CD1c-positive myeloid dendritic cell (primary cell): Measurements from ENCODE around the gene TTLL11.

Experiments
- DNase-seq: peaks from one replicate; pipeline ENCODE4 v3.0.0-alpha.2; 2016; ENCODE audit errors: extremely low spot score

TTLL11 gene, protein sequence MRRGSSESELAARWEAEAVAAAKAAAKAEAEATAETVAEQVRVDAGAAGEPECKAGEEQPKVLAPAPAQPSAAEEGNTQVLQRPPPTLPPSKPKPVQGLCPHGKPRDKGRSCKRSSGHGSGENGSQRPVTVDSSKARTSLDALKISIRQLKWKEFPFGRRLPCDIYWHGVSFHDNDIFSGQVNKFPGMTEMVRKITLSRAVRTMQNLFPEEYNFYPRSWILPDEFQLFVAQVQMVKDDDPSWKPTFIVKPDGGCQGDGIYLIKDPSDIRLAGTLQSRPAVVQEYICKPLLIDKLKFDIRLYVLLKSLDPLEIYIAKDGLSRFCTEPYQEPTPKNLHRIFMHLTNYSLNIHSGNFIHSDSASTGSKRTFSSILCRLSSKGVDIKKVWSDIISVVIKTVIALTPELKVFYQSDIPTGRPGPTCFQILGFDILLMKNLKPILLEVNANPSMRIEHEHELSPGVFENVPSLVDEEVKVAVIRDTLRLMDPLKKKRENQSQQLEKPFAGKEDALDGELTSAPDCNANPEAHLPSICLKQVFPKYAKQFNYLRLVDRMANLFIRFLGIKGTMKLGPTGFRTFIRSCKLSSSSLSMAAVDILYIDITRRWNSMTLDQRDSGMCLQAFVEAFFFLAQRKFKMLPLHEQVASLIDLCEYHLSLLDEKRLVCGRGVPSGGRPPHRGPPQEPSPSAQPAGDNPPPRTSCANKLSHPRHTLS

DNA sequence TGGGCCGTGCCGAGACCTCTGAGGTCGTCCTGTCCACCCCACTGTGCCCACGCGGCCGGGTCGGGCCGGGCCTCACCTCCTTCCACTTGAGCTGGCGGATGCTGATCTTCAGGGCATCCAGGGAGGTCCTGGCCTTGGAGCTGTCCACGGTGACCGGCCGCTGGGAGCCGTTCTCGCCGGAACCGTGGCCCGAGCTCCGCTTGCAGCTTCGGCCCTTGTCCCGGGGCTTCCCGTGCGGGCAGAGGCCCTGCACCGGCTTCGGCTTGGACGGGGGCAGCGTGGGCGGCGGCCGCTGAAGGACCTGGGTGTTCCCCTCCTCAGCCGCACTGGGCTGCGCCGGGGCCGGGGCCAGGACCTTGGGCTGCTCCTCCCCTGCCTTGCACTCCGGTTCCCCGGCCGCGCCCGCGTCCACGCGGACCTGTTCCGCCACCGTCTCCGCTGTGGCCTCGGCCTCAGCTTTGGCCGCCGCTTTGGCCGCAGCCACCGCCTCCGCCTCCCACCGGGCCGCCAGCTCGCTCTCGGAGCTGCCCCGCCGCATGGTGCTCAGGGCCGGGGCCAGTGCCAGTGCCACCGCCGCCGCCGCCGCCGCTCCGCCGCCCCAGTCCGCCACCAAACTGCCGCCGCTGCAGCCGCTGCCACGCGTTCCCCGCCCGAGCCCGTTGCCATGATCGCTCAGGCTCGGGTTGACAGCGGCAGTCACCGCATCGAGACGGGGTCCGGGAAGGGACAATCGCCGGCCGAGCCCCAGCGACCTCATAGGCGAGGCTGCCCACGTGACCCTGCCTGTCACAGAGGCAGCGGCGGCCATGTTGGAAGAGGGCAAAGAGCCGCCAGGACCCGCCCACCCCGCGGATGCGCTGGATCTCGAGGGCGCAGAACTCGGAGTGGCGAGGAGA is at the start of gene TTLL11:
TSS of gene TTLL11 (minus strand) at position 698 of the 896 bp plus-strand sequence. CDS start at position 538, 160 bp downstream.
- peak; percentile 98 for DNase-seq

DNA sequence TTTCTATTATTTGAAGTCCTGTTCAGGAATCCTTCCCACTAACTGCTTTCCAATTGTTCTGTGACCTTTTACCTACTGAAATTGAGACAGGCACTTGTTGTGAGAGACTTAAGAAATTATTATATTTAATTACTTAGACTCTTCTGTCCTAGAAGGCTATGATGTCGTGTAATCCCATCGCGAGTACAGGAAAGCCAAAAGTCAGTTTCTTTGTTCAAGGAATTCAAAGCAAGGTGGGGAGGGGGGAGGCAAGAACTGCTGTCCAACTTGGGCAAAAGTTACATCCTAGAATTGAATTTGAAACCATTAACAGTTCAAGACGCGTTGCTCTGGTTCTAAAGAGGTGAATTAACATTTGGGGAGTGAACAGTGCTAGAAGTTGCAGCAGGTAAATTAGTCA is 48.6 kb upstream of the TTLL11 start:
- DNase-seq = no peak

DNA sequence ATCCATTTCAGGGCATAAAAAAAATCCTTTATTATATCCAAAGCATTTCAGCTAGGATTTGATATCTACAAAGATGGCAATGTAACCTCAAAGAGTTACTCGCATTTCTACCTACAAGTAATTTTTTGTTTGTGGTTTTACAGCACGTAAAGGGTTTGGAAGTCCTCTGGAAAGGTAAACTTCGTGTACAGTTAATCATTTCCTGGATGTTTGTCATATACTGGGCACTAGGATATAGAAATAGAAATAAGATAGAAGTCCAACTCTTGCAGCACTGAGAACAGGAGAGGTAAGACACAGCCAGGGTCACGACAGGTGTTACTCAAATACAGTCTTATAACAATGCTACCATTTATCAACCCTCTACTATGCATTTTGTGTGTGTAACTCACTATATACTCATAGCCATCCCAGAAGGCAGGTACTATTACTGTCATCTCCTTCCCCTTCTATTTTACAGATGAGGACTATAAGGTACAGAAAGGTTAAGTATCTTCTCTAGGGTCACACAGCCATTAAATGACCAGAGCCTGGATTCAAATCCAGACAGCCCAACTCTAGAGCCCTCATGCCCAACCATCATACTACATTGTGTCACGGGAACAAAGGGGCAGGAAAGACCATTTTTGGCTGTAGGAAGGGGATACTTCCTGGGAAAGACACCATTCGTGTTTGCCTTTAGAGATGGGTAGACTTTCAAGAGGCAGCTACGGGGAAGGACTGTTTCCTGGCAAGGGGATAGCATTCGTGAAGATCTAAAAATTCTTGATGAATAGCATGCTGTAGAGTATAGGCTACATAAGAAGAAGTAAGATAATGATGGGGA is 47.5 kb upstream of the TTLL11 start:
- DNase-seq = no peak

DNA sequence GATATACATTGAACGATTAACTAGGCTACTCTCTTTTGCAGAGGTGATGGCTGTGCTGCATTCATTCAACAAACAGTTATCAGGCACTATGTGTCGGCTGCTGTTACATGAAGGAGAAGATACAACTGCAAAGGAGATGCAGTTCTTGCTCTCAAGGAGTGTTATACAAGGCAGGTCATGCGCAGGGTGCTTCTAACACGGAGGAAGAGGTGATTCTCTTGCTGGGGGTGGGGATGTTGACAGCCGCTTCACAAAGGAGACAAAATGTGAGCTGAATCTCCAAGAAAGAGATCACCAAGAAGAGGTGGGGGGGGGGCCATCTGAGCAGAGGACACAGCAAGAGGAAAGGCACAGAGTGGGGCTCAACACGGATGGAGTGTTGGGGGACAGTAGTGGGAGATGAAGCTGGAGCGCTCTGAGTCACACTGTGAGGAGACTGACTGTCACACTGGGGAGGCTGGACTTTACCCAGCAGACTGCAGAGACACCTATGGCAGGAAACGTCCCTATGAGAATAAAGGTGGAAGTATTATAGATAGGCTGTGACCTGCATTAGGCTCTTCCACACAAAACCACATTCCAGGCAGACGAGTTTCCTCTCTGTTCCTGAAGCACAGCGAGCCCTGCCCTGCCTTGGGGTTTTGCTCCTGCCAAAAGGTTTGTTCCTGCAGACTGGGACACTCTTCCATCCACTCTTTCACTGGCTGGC is 45.6 kb upstream of the TTLL11 start:
- DNase-seq = no peak

DNA sequence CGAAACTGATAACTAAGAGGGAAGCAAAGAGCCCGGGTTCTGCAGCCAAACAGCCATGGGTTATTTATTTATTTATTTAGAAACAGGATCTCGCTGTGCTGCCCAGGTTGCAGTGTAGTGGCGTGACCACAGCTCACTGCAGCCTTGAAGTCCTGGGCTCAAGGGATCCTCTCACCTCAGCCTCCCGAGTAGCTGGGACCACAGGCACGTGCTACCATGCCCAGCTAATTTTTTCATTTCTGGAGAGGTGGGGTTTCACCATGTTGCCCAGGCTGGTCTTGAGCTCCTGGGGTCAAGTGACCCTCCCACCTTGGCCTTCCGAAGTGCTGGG is 42.4 kb upstream of the TTLL11 start:
- no peak for DNase-seq

DNA sequence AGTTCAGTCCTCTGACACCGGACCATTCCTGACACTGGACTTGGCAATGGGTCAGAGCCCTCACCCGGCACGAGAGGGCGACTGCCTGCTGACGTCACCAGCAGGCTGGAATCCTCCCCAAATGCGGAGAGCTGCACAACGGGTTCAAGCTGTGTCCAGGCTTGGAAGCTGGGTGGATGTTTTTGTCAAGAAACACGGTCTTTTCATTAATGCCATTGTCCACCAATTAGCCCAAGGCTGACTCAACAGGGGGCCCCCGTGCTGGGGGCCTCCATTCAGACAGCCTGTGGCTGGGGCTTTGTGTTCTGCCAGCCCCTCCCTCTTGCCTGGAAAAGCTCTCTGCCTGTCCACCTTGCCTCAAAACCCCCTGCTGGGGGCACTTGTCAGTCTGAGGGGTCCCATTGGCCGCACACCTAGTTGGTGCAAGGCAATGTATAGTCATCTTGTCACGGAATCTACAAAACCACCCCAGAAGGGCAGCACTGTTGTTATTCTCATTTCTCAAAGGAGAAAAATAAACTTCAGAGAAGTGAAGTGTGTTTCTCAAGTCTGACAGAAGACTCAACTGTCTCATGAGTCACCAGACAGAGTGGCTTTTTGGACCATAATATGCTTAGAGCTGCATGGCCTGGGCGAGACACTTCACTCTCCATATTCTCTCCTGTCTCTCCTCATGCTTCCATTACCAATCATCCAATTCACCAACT is 41.9 kb upstream of the TTLL11 start:
- no peak for DNase-seq

DNA sequence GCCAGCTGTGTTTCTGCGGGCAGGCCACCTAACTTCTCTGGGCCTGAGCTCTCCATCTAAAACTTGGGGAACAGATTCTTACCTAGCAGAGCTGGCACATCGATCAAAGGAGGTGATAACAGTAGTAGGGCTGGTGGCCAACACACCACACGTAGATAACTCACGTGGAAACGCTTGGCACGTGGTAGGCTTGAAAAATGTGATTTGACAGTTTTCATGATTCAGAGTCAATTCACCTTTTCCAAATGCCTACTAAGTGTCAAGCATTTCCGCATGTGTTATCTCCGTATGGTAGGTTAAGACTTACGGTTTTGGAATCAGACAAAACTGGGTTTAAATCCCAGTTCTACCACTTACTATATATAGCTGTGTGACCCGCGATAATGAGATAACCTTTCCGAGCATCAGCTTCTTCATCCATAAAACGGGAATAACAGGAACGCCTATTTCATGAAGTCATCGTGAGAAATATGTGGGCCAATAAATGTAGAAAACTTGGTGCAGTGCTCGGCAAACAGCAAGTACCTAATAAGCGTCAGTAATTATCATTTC is 41.0 kb upstream of the TTLL11 start:
- DNase-seq = no peak

DNA sequence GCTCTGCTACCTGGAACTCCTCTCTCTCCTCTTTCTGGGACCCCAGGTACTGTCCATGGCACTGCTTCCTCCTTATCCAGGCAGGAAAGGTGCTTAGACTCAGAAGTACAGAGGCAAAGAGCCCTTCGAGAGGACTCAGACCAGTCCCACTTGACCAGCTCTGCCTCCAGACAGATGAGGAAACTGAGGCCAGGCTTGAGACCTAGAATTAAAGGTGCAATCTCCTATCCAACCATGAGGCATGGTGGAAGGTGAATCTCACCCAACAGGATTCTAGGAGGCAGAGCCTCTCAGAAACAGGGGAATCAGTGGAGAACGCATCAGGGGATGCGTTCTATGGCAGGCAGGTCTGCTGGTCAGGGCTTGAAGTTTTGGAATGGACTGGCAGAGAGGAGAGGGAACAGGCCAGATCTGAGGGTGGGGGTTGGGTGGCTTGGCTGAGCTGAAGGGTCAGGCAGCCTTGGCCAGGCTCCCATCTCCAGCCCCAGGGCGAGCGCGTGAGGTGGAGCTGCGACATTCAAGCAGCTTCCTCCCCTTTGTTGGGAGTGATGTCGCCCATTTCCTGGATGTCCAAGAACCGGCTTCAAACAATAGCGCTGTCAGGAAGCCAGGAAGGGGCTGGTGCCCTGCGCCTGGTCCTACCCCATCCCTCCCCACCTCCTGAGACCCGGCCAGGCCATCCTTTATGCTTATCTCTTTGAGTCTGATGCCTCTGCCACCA is 40.3 kb upstream of the TTLL11 start:
- no peak for DNase-seq

DNA sequence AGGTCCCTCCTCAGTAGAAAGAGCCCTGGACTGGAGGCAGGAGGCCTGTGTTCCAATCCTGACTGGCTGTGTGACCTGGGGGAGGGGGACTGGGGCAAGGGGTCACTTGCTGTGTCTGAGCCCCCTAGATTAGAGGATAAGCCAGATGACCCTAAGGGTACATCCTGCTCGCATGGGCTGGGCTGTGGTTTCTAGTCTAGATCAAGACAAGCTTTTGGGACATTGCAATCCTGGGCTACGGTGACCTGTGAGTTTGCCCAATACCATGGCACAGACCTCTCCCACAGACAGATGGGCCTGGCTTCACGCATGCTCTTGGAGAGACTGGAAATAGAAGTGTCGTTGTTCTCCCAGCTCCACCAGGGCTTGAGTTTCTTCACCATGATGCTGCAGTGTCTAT is 39.4 kb upstream of the TTLL11 start:
- DNase-seq = no peak

DNA sequence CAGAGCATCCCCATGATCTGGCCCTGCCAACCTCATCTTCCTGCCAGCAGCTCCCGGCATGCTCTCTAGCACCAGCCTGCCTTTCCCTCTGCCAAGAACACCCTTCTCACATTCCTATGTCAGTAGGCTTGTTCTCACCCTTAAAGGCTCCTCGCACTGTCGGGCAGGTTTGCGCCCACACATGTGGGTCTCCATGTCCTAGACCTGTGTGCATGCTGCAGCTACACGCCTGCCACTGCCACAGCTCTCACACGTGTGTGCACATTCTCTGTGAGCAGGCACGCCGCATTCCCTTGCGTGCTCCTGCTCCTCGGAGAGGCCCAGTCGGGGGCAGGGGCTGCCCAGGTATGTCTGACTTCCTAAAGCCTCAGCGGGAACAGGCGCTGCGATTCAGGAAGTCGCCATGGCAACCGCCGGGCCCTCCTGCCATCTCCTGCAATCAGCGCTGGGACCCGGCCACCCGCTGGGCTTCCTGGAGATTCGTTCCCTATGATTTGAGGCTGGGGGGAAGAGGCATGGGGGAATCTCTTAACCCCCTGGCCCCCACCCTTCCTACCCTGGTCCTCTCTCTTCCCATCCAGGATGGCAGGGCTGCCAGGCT is 38.4 kb upstream of the TTLL11 start:
- no peak for DNase-seq

DNA sequence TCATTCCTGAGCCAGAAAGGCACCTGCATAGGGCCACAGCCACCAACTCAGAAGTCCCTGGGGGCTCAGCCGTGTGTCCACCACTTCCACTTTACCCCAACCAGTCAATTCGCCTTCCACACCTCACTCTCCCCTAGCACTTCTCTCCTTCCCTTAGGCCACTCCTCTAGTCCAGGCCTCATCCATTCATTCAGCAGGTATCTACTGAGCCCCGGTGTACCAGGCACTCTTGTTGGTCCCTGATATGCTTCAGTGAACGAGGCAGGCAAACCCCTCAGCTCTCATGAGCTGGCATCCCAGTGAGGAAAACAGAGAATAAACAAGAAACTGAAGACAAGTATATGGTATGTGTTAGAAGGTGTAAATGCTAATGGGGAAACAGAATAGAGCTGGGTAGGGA is 37.7 kb upstream of the TTLL11 start:
- no peak for DNase-seq

DNA sequence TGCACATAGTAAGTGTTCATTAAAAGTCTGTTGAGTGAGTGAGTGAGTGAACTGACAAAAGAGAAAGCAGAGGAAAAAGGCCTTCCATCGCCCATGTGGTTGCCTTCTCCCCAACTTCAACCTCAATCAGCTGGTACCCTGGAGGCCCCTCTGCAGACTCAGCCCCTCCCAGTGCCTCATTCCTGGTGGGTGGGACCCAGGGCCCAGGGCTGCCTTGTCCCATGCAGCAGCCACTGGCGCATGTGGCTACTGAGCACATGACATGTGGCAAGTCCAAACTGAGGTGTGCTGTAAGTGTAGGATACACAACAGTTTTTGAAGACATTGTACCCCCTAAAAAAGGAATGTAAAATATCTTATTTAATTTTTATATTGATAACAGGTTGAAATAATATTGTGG is 36.9 kb upstream of the TTLL11 start:
- DNase-seq = no peak

DNA sequence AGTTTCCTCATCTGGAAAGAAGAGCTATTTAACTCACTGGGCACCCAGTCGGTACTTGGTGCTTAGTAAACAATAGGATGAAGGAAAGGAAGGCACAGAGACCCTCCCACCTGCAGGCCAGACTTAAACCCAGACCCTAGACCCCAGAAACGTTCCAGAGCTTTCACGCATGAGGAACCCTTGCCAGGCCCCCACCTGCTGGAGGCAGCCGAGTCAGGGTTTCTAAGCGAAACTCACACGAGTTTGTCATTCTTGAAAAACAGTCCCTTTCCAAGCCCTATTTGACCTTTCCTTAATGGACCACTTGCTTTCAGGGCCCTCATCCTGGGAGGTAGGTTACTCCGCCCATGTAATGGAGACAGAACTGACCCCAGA is 35.8 kb upstream of the TTLL11 start:
- DNase-seq = no peak

DNA sequence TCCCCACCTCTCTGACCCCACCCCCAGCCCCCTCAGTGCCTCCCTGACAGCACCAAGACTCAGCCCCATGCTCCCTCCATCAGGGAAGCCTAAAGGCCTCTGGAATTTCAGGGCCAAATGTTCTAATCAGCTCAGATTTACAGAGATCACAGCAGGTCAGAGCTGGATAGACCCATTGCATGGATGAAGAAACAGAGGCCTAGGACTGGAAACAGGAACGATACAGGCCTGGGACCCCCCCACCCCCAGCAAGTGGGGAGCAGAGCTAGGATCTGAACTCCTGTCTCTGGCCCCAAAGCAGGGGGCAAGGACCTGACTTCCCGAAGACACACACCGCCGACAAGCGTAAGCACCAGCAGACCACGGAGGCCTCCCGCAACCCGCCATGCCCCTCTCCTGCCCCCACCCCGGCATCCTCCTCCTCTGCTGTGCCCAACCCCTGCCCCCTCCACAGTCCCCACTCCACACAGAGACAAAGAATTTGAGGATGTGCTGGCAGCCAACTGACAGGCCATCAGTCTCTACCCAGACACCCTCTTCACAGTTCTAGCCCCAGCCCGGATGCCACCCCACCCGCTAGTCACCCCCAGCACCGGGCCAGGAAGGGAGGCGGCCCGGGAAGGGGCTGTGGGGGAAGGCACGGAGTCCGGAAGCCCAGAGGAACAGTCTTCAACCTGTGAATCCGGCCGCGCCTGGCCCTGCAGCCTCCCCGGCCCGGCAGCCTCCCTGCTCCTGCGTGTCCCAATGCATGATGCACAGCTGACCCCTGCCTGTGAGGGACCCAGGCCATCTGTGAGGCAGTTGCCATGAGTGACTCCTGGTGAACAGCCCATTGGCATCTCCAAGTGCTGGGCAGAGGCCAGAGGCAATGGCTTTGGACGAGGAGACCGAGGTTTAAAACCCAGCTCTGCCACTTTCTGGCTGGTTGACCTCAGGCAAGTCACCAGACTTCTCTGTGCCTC is 35.2 kb upstream of the TTLL11 start:
- no peak for DNase-seq

DNA sequence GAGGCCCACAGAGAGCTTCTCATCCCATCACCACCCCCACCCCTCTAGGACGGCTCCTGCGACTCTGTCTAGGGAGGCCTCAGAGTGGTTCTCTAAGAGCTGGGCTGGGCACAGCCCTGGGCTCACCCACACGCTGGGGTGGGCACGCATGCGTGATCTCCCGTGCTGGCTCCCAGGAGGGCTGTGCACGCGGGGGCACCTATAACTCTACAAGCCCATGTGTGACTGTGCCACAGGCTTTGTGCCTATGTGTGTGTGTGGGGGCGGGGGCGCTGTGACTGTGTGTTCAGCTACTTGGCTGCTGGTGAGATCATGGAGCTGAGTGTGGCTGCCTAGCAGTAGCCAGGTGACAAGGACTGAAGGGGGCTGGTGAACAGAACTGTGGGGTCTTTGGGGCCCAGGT is 34.3 kb upstream of the TTLL11 start:
- DNase-seq = no peak

DNA sequence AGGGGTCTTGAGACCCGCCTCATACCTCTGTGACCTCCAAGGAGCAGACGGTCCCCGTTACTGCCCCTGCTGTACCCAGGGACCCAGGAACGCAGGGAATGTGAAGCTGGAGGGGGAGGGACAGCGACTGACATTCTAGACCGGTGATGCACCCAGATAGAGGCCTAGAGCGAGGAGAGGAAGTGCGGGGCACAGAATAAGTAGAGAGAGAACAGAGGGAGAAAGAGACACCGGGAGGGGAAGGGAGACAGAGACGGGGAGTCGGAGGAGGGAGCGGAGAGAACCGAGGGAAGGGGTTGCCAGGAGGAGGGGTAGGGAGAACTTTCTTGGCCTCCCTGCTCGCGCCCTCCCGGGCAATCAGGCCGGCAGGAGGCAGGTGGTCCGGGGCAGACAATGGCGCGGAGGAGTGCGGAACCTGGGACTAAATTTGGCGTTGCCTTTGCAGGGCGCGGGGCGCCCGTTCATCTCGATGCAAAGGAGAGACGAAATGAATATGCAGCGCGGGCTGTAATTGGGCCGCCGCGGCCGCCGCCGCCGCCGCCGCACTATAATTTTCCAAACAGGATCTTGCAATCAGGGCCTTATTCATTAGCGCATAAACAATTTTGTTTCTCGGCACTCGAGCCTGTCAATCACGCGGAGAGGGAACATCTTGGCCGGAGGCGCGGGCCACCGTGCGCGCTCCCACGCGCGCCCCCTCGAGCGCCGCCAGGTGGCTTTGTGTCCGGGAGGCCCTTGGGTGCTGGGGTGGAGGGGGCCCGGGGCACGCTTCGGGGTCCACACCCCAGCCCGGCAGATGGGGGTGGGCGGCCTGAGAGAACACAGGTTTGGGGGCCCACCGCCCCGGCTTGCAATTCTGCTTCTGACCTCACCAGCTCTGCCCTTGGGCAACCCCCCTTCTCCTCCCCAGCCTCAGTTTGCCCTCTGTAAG is 33.5 kb upstream of the TTLL11 start:
- DNase-seq = no peak
